ENCODE data around the gene POU2F3. TPM values are rescaled to one million over a fixed set of nuclear protein-coding genes. Genes with fewer than 3 reads are reported as not detected.

The POU2F3 gene
- total and polyA plus RNA-seq, 2 of the 8 experiments (the other 6 are each of a cell fraction or from before 2014, with no cell fraction given), result 1.0 to 2.1 TPM

- H3K4ac ChIP-seq (replicated peaks; ENCODE audit: insufficient read length, low read depth, low read length), result no peak overlapping the region
- H4K91ac ChIP-seq (replicated peaks; ENCODE audit: insufficient read length, low read length), result no peak overlapping the region
- H4K20me1 ChIP-seq (replicated peaks in 1 of 2; ENCODE audit: control insufficient read depth in 1 of 2, insufficient read depth in 2 of 2, low read length in 2 of 2), result peaks cover 3 to 13% of the 10 kb centered on the region in 2 experiments
- 84% methylated on average over 3 of the region's 3 CpGs; no CpG with 5 or more reads in 1 of the 2 experiments for WGBS, 2 experiments (ENCODE audit: extremely low coverage in 1 of 2, insufficient coverage in 1 of 2, insufficient read length in 1 of 2, insufficient replicate concordance in 2 of 2, low coverage in 1 of 2, low lambda C conversion rate in 2 of 2, missing lambda C conversion rate in 1 of 2)
- no peak overlapping the region for H2AFZ ChIP-seq (ENCODE audit: low read length)
- no peak overlapping the region for H2BK12ac ChIP-seq (ENCODE audit: low read depth, low read length)
- H3K18ac ChIP-seq (ENCODE audit: extremely low read depth, low read length), result no peak overlapping the region
- CTCF ChIA-PET (ENCODE audit: partially characterized antibody), result interaction anchor here (0.8 to 1.5 kb wide), 3 partner anchors 15 to 160 kb away, joined by 3 read pairs; no protein-coding TSS in a partner anchor
- no peak overlapping the region for H3K23ac ChIP-seq (ENCODE audit: insufficient read length)
- no peak overlapping the region for H4K8ac ChIP-seq (ENCODE audit: extremely low read depth, insufficient read depth, low read length)
- peaks cover 8 to 92% of the 10 kb centered on the region in 2 experiments; a peak in 3 of 4 replicates for H3K79me2 ChIP-seq (ENCODE audit: control insufficient read depth in 1 of 2, insufficient read depth in 2 of 2, low read length in 2 of 2)
- H3K27me3 ChIP-seq (replicated peaks in 1 of 4; ENCODE audit: control insufficient read depth in 3 of 4, extremely low read depth in 1 of 4, insufficient read depth in 3 of 4, low read length in 3 of 4), result no peaks in the 10 kb centered on the region
- no peak overlapping the region for H3K56ac ChIP-seq (replicated peaks; ENCODE audit: insufficient read length, low read depth, low read length)
- POLR2A ChIA-PET (ENCODE audit: partially characterized antibody), result no interaction called here
- H2AK5ac ChIP-seq (ENCODE audit: low read depth, low read length), result no peak overlapping the region
- H4K5ac ChIP-seq (ENCODE audit: insufficient read length, low read depth, low read length), result no peak overlapping the region
- H3K9me3 ChIP-seq (ENCODE audit: insufficient read depth in 2 of 2, low read depth in 1 of 2, low read length in 1 of 2), result no peaks in the 10 kb centered on the region
- H2BK20ac ChIP-seq (ENCODE audit: low read length), result no peak overlapping the region
- H3K23me2 ChIP-seq (ENCODE audit: low read depth, low read length), result peaks cover 3% of the 10 kb centered on the region
- H3K4me2 ChIP-seq (ENCODE audit: insufficient read depth in 1 of 2, low read depth in 2 of 2, low read length in 2 of 2), result no peak overlapping the region
- peaks cover 3% of the 10 kb centered on the region; the same call in 1 of the 2 replicates for H3K79me1 ChIP-seq (ENCODE audit: low read depth, low read length)
- H2BK120ac ChIP-seq (replicated peaks; ENCODE audit: low read depth, low read length), result no peak overlapping the region
- H3K9ac ChIP-seq (replicated peaks in 1 of 4; ENCODE audit: extremely low read depth in 1 of 4, low read depth in 3 of 4, low read length in 3 of 4), result no peak overlapping the region
- no peak overlapping the region for H3K4me3 ChIP-seq (ENCODE audit: extremely low read depth in 1 of 4, insufficient read depth in 2 of 4, low read depth in 3 of 4, low read length in 4 of 4)
- H3K36me3 ChIP-seq (ENCODE audit: control insufficient read depth in 2 of 4, insufficient read depth in 4 of 4, low read length in 3 of 4), result no peaks in the 10 kb centered on the region
- no peak overlapping the region for H3K27ac ChIP-seq (ENCODE audit: low read depth, low read length)
- H2BK5ac ChIP-seq (ENCODE audit: low read depth, low read length), result no peak overlapping the region
- DNase-seq (ENCODE audit: low read depth in 1 of 2, low spot score in 2 of 2), result no peak
- no peak overlapping the region for H3K14ac ChIP-seq (ENCODE audit: insufficient read length)
- no peak overlapping the region for H2BK15ac ChIP-seq (ENCODE audit: low read length)
- peak; percentile 32 for FAIRE-seq
- TF ChIP-seq BRCA1 (IDR thresholded peaks at IDR 0.05; ENCODE audit: low read depth, low read length) (no peak), GTF2F1 (IDR thresholded peaks at IDR 0.05; ENCODE audit: borderline replicate concordance, low read depth, low read length) (no peak)
- H3K4me1 ChIP-seq (replicated peaks in 1 of 4; ENCODE audit: control insufficient read depth in 3 of 4, insufficient read depth in 4 of 4, low read length in 3 of 4), result peaks cover 0 to 7% (median 4%) of the 10 kb centered on the region in 4 experiments; a peak in 6 of 7 replicates
These were observed 102.3 kb downstream of the POU2F3 start for GRCh38 chr11:120342226-120342625.
